ENCODE measurements around the gene ARL9.

DNA sequence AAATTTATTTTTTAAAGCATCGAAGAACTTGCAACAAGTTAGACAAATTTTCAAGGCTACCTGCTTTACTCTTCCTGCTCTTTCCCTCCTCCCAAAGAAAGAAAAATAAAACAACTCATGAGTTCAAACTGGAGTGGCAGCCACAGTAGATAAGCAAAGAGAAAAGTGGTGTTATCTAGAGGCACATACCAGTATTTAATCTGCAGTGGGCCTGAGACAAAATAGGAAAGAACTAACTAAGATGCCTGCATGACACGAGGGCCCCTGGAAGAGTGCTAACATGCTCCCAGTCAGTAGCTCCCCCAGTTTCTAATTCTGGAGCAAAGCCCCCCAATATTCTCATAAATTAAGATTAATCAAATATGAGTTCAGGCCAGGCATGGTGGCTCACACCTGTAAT lies 7.9 kb downstream of the ARL9 start:
- TF ChIP-seq, protein P1, sequence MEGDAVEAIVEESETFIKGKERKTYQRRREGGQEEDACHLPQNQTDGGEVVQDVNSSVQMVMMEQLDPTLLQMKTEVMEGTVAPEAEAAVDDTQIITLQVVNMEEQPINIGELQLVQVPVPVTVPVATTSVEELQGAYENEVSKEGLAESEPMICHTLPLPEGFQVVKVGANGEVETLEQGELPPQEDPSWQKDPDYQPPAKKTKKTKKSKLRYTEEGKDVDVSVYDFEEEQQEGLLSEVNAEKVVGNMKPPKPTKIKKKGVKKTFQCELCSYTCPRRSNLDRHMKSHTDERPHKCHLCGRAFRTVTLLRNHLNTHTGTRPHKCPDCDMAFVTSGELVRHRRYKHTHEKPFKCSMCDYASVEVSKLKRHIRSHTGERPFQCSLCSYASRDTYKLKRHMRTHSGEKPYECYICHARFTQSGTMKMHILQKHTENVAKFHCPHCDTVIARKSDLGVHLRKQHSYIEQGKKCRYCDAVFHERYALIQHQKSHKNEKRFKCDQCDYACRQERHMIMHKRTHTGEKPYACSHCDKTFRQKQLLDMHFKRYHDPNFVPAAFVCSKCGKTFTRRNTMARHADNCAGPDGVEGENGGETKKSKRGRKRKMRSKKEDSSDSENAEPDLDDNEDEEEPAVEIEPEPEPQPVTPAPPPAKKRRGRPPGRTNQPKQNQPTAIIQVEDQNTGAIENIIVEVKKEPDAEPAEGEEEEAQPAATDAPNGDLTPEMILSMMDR (IDR thresholded peaks at IDR 0.05; ENCODE audit: low read length), result no peak
- TF ChIP-seq EZH2 (IDR thresholded peaks at IDR 0.05; ENCODE audit: borderline replicate concordance, low read length), result no peak

Data from OCI-LY1 (cell line).